Measurements from ENCODE around the gene USP35. TPM values are rescaled to one million over a fixed set of nuclear protein-coding genes. Genes with fewer than 3 reads are reported as not detected.

USP35 gene
- 4.6 and 5.8 TPM in 2 replicates for total RNA-seq

GRCh38 chr11:78188286-78189173, at the start of gene USP35, which contains the start of gene KCTD21:
Gene USP35 (plus strand): TSS chr11:78188919. CDS start chr11:78196246, 7,327 bp downstream.
Gene KCTD21 (minus strand): TSS chr11:78188626. CDS start chr11:78174554, 14,072 bp downstream.

GRCh38 chr11:78139422-78140391, 49.0 kb upstream of the USP35 start, which contains the start of gene ALG8:
Gene ALG8 (minus strand): TSS chr11:78139626. CDS start chr11:78139588, 38 bp downstream.

Other genes with a start within 250 kb of the USP35 start
- gene INTS4, start 194.3 kb upstream of the USP35 start, total RNA-seq: 8.2 and 14.6 TPM in 2 replicates
- 6.0 and 7.1 TPM in 2 replicates for gene KCTD14, start 165.6 kb upstream of the USP35 start, total RNA-seq
- not detected in 2 replicates for gene THRSP, start 125.1 kb upstream of the USP35 start, total RNA-seq
- 120 and 157 TPM in 2 replicates for gene NDUFC2, start 109.1 kb upstream of the USP35 start, total RNA-seq
- 18.8 and 28.4 TPM in 2 replicates for gene ALG8, start 49.3 kb upstream of the USP35 start, total RNA-seq
- gene KCTD21, start 293 bp upstream of the USP35 start, total RNA-seq: 9.8 and 12.1 TPM in 2 replicates
- 0.79 and 3.5 TPM in 2 replicates for gene GAB2, start 228.9 kb downstream of the USP35 start, total RNA-seq